ENCODE results near the gene SMYD3. TPM values are rescaled to one million over a fixed set of nuclear protein-coding genes. Genes with fewer than 3 reads are reported as not detected.

The SMYD3 gene
- total and polyA plus RNA-seq, 10 donors: 12.5 to 33.1 (median 21.0) TPM

- DNase-seq: no peak
- Histone ChIP-seq H3K27me3 (replicated peaks in 1 of 7) (no peaks in the 10 kb centered on the region), H3K27ac (no peak overlapping the region), H3K4me3 (no peak overlapping the region), H3K9me3 (no peaks in the 10 kb centered on the region), H3K4me1 (peaks cover 0 to 21% (median 3%) of the 10 kb centered on the region in 6 donors), H3K36me3 (no peaks in the 10 kb centered on the region)
- WGBS, 5 donors: 81 to 98% (median 94%) methylated on average over 2 of the region's 2 CpGs
- TF ChIP-seq POLR2A (IDR thresholded peaks at IDR 0.05): no peak
- TF ChIP-seq POLR2AphosphoS5 (IDR thresholded peaks at IDR 0.05): no peak
- no peak for TF ChIP-seq CTCF (IDR thresholded peaks at IDR 0.05 in 8 of 11, conservative IDR thresholded peaks at IDR 0.05 in 3 of 11)
- intact Hi-C loops (cut with DNase I; ENCODE audit: low total_unique reads): no loop called here
These were observed 635.9 kb downstream of the SMYD3 start for GRCh38 chr1:245871191-245871590.

GRCh38 chr1:245870698-245871097 lies 636.4 kb downstream of the SMYD3 start:
- 77 to 91% (median 89%) methylated on average over 6 of the region's 6 CpGs for WGBS, 5 donors
- intact Hi-C loops (cut with DNase I; ENCODE audit: low total_unique reads): no loop called here
- H3K9me3 ChIP-seq: no peaks in the 10 kb centered on the region

DNA sequence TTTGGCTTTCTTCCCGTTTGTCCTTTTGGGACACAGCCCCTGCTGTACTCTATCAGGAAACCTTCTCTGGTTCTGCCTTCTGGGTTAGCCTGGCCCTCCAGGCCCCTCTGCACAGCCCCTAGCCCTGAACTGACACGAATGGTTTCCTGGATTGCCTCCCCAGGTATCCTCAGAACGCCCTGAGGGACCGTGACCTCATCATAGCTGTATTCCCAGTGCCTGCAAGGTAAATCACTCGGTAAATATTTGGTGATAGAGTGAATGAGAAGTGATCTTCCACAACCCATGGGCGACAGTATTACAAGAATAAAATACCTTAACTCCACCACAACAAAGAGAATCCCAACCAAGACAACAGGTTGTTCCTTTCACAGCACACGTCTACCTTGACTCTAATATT lies 637.2 kb downstream of the SMYD3 start:
- no peak for DNase-seq
- H3K36me3 ChIP-seq: no peaks in the 10 kb centered on the region
- 89 to 98% (median 95%) methylated on average over 7 of the region's 7 CpGs for WGBS, 5 donors
- no peak overlapping the region for H3K4me3 ChIP-seq
- no peak overlapping the region for H3K27ac ChIP-seq
- peaks cover 0 to 7% (median 0%) of the 10 kb centered on the region in 6 donors for H3K4me1 ChIP-seq
- intact Hi-C loops (cut with DNase I; ENCODE audit: low total_unique reads): no loop called here
- no peaks in the 10 kb centered on the region for H3K27me3 ChIP-seq (replicated peaks in 1 of 7)
- no peak for TF ChIP-seq POLR2A (IDR thresholded peaks at IDR 0.05)
- no peak for TF ChIP-seq CTCF (IDR thresholded peaks at IDR 0.05 in 8 of 11, conservative IDR thresholded peaks at IDR 0.05 in 3 of 11)
- no peak for TF ChIP-seq POLR2AphosphoS5 (IDR thresholded peaks at IDR 0.05)
- no peaks in the 10 kb centered on the region for H3K9me3 ChIP-seq

More at GRCh38 chr1:245870698-245871097, 636.4 kb downstream of the SMYD3 start:
- H3K4me1 ChIP-seq: peaks cover 0 to 16% (median 2%) of the 10 kb centered on the region in 6 donors
- H3K27ac ChIP-seq: no peak overlapping the region
- TF ChIP-seq POLR2AphosphoS5 (IDR thresholded peaks at IDR 0.05) (no peak), POLR2A (IDR thresholded peaks at IDR 0.05) (no peak)
- H3K4me3 ChIP-seq: no peak overlapping the region
- no peaks in the 10 kb centered on the region for H3K27me3 ChIP-seq (replicated peaks in 1 of 7)
- no peaks in the 10 kb centered on the region for H3K36me3 ChIP-seq
- DNase-seq: no peak

DNA sequence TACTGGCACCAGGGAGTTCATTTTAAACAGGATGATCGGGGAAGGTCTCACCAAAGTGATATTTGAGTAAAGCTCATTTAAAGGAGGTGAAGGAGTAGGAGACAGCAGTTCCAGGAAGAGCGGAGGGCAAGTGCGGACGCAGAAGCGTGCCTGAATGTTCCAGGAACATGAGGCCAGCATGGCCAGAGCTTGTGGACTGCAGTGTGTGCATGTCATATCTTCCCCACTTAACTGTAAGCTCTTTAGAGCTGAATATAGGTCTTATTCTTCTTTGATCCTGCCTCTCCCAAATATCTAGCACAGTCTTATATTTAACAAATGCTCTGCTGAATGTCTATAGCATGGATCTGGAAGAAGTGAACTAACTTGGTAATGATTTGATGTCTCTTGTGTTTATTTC lies 639.3 kb downstream of the SMYD3 start:
- Histone ChIP-seq H3K9me3 (no peaks in the 10 kb centered on the region), H3K27ac (no peak overlapping the region), H3K4me3 (no peak overlapping the region), H3K36me3 (peaks cover 0 to 13% (median 0%) of the 10 kb centered on the region in 6 donors), H3K27me3 (replicated peaks in 1 of 7) (no peaks in the 10 kb centered on the region), H3K4me1 (no peaks in the 10 kb centered on the region)
- 55 to 78% (median 57%) methylated on average over 5 of the region's 5 CpGs for WGBS, 5 donors
- intact Hi-C loops (cut with DNase I; ENCODE audit: low total_unique reads): no loop called here
- DNase-seq: no peak
- TF ChIP-seq POLR2A (IDR thresholded peaks at IDR 0.05) (no peak), CTCF (IDR thresholded peaks at IDR 0.05 in 8 of 11, conservative IDR thresholded peaks at IDR 0.05 in 3 of 11) (no peak), POLR2AphosphoS5 (IDR thresholded peaks at IDR 0.05) (no peak)

GRCh38 chr1:245864872-245865271 lies 642.2 kb downstream of the SMYD3 start:
- Histone ChIP-seq H3K9me3 (no peaks in the 10 kb centered on the region), H3K36me3 (peaks cover 0 to 14% (median 0%) of the 10 kb centered on the region in 6 donors), H3K27me3 (replicated peaks in 1 of 7) (no peaks in the 10 kb centered on the region), H3K27ac (no peak overlapping the region), H3K4me3 (no peak overlapping the region), H3K4me1 (peaks cover 0 to 5% (median 0%) of the 10 kb centered on the region in 6 donors)
- TF ChIP-seq POLR2A (IDR thresholded peaks at IDR 0.05): no peak
- no peak for TF ChIP-seq CTCF (IDR thresholded peaks at IDR 0.05 in 8 of 11, conservative IDR thresholded peaks at IDR 0.05 in 3 of 11)
- TF ChIP-seq POLR2AphosphoS5 (IDR thresholded peaks at IDR 0.05): no peak
- DNase-seq: no peak
- 88 to 99% (median 97%) methylated on average over 3 of the region's 3 CpGs for WGBS, 5 donors
- intact Hi-C loops (cut with DNase I; ENCODE audit: low total_unique reads): no loop called here

Data from spleen (tissue), 11 donors.